ENCODE measurements around the gene KLHL17.

KLHL17 gene

GRCh38 chr1:960363-961131, at the start of gene KLHL17:
TSS of gene KLHL17 (plus strand) at chr1:960584. CDS start at chr1:960694, 110 bp downstream.
- DNase-seq (ENCODE audit: low read depth): peak; percentile 64

- DNase-seq (ENCODE audit: low read depth): no peak
Observed at GRCh38 chr1:910881-911721, 49.3 kb upstream of the KLHL17 start.

GRCh38 chr1:911875-912739, 48.3 kb upstream of the KLHL17 start:
- DNase-seq (ENCODE audit: low read depth): no peak

GRCh38 chr1:912740-913301, 47.6 kb upstream of the KLHL17 start:
- no peak for DNase-seq (ENCODE audit: low read depth)

GRCh38 chr1:913491-914130, 46.8 kb upstream of the KLHL17 start:
- DNase-seq (ENCODE audit: low read depth): no peak

- no peak for DNase-seq (ENCODE audit: low read depth)
Observed at GRCh38 chr1:914131-914890, 46.1 kb upstream of the KLHL17 start.

GRCh38 chr1:914891-915280, 45.5 kb upstream of the KLHL17 start:
- DNase-seq (ENCODE audit: low read depth): no peak

GRCh38 chr1:915295-916172, 44.9 kb upstream of the KLHL17 start:
- DNase-seq (ENCODE audit: low read depth): no peak

- no peak for DNase-seq (ENCODE audit: low read depth)
Observed at GRCh38 chr1:916173-917075, 44.0 kb upstream of the KLHL17 start.

- DNase-seq (ENCODE audit: low read depth): no peak
Observed at GRCh38 chr1:917076-917459, 43.3 kb upstream of the KLHL17 start.

GRCh38 chr1:917466-918091, 42.8 kb upstream of the KLHL17 start:
- no peak for DNase-seq (ENCODE audit: low read depth)

GRCh38 chr1:918353-918752, 42.0 kb upstream of the KLHL17 start:
- no peak for DNase-seq (ENCODE audit: low read depth)

GRCh38 chr1:918843-919242, 41.5 kb upstream of the KLHL17 start:
- no peak for DNase-seq (ENCODE audit: low read depth)

GRCh38 chr1:919271-919872, 41.0 kb upstream of the KLHL17 start:
- no peak for DNase-seq (ENCODE audit: low read depth)

GRCh38 chr1:920010-920409, 40.4 kb upstream of the KLHL17 start:
- DNase-seq (ENCODE audit: low read depth): no peak

- no peak for DNase-seq (ENCODE audit: low read depth)
Observed at GRCh38 chr1:920521-920920, 39.9 kb upstream of the KLHL17 start.

GRCh38 chr1:921011-921837, 39.2 kb upstream of the KLHL17 start:
- DNase-seq (ENCODE audit: low read depth): no peak

Data from activated T-helper 1 cell treated with Interleukin-2 at 50 U/mL for 16 hours (primary cell).